ENCODE measurements around the gene CLIC4. TPM values are rescaled to one million over a fixed set of nuclear protein-coding genes. Genes with fewer than 3 reads are reported as not detected.

The CLIC4 gene
- total RNA-seq, 1 experiment from 2014 or later = 123 TPM

DNA sequence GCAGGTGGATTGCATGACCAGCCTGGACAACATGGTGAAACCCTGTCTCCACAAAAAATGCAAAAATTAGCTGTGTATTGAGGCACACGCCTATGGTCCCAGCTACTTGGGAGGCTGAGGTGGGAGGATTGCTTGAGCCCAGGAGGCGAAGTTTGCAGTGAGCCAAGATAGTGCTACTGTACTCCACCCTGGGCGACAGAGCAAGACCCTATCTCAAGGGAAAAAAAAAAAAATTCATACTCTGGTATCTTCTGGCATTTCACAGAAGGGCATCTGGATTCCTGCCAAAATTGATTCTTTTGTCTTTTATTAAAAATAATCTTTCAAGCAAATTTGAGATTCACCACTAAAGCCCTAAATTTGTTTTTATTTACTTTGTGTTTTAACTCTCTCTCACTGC lies 19.2 kb downstream of the CLIC4 start:
- ChIA-PET POLR2A (ENCODE audit: unreplicated experiment) (interaction anchor here (0.6 to 1.0 kb wide), 2 partner anchors 28 to 40 kb away, joined by 4 to 5 read pairs; no protein-coding TSS in a partner anchor), CTCF (no interaction called here)
- Histone ChIP-seq H3F3A (ENCODE audit: insufficient read depth, low read depth) (peaks cover 3% of the 10 kb centered on the region; the same call in 1 of the 2 replicates), H3K27ac (no peak overlapping the region), H3K4me2 (no peak overlapping the region), H3K4me3 (no peak overlapping the region), H2AFZ (no peak overlapping the region), H3K4me1 (replicated peaks; ENCODE audit: insufficient read depth) (no peaks in the 10 kb centered on the region; the same call in 1 of the 2 replicates), H3K9me3 (ENCODE audit: insufficient read depth, low read depth) (no peaks in the 10 kb centered on the region), H3K36me3 (ENCODE audit: low read depth) (no peaks in the 10 kb centered on the region; the same call in 1 of the 2 replicates), H3K27me3 (ENCODE audit: insufficient read depth, low read depth) (no peaks in the 10 kb centered on the region), H3K9me2 (ENCODE audit: insufficient read depth) (no peaks in the 10 kb centered on the region), H3K79me2 (ENCODE audit: low read depth) (peaks cover 29% of the 10 kb centered on the region), H4K20me1 (ENCODE audit: insufficient read depth) (peaks cover 26% of the 10 kb centered on the region)
- no TSS peak for BruUV-seq (replicated peaks)
- intact Hi-C loops (cut with micrococcal nuclease; ENCODE audit: unreplicated experiment) = no loop called here
- TF ChIP-seq EZH2 (IDR thresholded peaks at IDR 0.05; ENCODE audit: low read depth) = no peak
- TF ChIP-seq, protein P1, sequence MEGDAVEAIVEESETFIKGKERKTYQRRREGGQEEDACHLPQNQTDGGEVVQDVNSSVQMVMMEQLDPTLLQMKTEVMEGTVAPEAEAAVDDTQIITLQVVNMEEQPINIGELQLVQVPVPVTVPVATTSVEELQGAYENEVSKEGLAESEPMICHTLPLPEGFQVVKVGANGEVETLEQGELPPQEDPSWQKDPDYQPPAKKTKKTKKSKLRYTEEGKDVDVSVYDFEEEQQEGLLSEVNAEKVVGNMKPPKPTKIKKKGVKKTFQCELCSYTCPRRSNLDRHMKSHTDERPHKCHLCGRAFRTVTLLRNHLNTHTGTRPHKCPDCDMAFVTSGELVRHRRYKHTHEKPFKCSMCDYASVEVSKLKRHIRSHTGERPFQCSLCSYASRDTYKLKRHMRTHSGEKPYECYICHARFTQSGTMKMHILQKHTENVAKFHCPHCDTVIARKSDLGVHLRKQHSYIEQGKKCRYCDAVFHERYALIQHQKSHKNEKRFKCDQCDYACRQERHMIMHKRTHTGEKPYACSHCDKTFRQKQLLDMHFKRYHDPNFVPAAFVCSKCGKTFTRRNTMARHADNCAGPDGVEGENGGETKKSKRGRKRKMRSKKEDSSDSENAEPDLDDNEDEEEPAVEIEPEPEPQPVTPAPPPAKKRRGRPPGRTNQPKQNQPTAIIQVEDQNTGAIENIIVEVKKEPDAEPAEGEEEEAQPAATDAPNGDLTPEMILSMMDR (conservative IDR thresholded peaks at IDR 0.05) = no peak
- no peak for DNase-seq

DNA sequence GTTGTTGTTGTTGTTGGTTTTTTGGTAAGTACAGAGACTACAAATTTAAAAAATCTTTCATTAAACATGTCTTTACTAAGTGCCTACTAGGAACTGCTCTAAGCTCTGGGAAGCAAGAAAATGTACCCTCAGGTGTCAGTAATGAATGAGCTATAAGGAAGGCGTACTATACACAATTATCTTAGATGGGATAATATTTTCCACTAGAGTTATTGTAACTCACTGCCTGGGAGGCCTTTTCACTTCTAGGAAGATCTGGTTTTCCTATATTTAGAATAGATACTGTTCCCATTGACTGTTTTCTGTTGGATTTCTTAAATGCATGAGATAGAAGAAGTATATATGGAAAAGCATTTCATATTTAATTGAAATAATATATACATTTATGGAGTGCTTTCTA lies 19.6 kb downstream of the CLIC4 start:
- Histone ChIP-seq H4K20me1 (ENCODE audit: insufficient read depth) (peaks cover 23% of the 10 kb centered on the region), H3K27ac (no peak overlapping the region), H3K4me3 (no peak overlapping the region), H3K4me1 (replicated peaks; ENCODE audit: insufficient read depth) (no peaks in the 10 kb centered on the region; the same call in 1 of the 2 replicates), H3K9me3 (ENCODE audit: insufficient read depth, low read depth) (no peaks in the 10 kb centered on the region), H2AFZ (no peak overlapping the region), H3K36me3 (ENCODE audit: low read depth) (no peaks in the 10 kb centered on the region; the same call in 1 of the 2 replicates), H3K79me2 (ENCODE audit: low read depth) (peaks cover 28% of the 10 kb centered on the region), H3F3A (ENCODE audit: insufficient read depth, low read depth) (peaks cover 5% of the 10 kb centered on the region; the same call in 1 of the 2 replicates), H3K27me3 (ENCODE audit: insufficient read depth, low read depth) (no peaks in the 10 kb centered on the region), H3K4me2 (no peak overlapping the region), H3K9me2 (ENCODE audit: insufficient read depth) (no peaks in the 10 kb centered on the region)
- intact Hi-C loops (cut with micrococcal nuclease; ENCODE audit: unreplicated experiment) = no loop called here
- CTCF ChIA-PET = no interaction called here
- TF ChIP-seq, protein P1 (conservative IDR thresholded peaks at IDR 0.05) = no peak
- no peak for TF ChIP-seq EZH2 (IDR thresholded peaks at IDR 0.05; ENCODE audit: low read depth)
- no peak for DNase-seq
- no TSS peak for BruUV-seq (replicated peaks)
- POLR2A ChIA-PET (ENCODE audit: unreplicated experiment) = interaction anchor here (0.6 to 1.0 kb wide), 3 partner anchors 17 to 40 kb away, joined by 4 to 5 read pairs (median 5); no protein-coding TSS in a partner anchor

DNA sequence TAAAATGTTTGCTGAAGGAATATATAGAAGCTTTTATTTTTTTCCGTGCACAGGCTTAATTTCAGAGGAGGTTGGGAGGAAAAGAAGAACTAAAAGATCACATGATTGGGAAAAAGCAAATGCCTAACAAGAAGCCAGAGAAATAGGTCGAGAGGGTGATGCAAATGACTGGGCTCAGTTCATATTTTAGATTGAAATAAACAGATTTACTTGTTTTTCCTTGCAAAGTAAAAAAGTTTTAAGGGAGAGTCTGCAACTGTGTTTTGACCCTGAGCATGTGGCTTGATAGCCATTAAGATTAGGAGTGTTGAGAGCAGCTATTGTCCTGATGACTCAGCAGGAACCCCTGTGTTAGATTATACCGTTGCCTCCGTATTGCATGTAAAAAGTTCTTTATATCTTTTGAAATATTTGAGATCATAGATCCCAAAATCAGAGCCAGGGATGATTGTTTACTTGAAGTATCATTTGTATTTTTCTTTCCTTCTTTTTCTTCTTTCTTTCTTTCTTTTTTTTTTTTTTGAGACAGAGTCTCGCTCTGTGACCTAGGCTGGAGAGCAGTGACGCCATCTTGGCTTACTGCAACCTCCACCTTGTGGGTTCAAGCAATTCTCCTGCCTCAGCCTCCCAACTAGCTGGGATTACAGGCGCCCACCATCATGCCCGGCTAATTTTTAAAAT lies 20.2 kb downstream of the CLIC4 start:
- DNase-seq = no peak
- Histone ChIP-seq H3K27ac (no peak overlapping the region), H3K27me3 (ENCODE audit: insufficient read depth, low read depth) (no peaks in the 10 kb centered on the region), H2AFZ (no peak overlapping the region), H3K36me3 (ENCODE audit: low read depth) (no peaks in the 10 kb centered on the region; the same call in 1 of the 2 replicates), H3K79me2 (ENCODE audit: low read depth) (peaks cover 25% of the 10 kb centered on the region), H3K9me2 (ENCODE audit: insufficient read depth) (no peaks in the 10 kb centered on the region), H3K4me2 (no peak overlapping the region), H4K20me1 (ENCODE audit: insufficient read depth) (peaks cover 22% of the 10 kb centered on the region), H3K4me1 (replicated peaks; ENCODE audit: insufficient read depth) (no peaks in the 10 kb centered on the region; the same call in 1 of the 2 replicates), H3F3A (ENCODE audit: insufficient read depth, low read depth) (peaks cover 7% of the 10 kb centered on the region; the same call in 1 of the 2 replicates), H3K9me3 (ENCODE audit: insufficient read depth, low read depth) (no peaks in the 10 kb centered on the region), H3K4me3 (no peak overlapping the region)
- POLR2A ChIA-PET (ENCODE audit: unreplicated experiment) = interaction anchor here (0.6 to 1.0 kb wide), 2 partner anchors 17 to 41 kb away, joined by 5 read pairs; no protein-coding TSS in a partner anchor
- intact Hi-C loops (cut with micrococcal nuclease; ENCODE audit: unreplicated experiment) = no loop called here
- no TSS peak for BruUV-seq (replicated peaks)
- TF ChIP-seq, protein P1 (conservative IDR thresholded peaks at IDR 0.05) = no peak
- TF ChIP-seq EZH2 (IDR thresholded peaks at IDR 0.05; ENCODE audit: low read depth) = no peak
- CTCF ChIA-PET = no interaction called here
